Nephron (organoid): ENCODE results near the gene ARSJ.
A peak's percentile ranks its signal among the peaks of the same experiment; 100 is the strongest.

Experiments
- H3K27ac Mint-ChIP-seq, 3 experiments: 2 replicates each; pipeline ENCODE4 v1.8.0; 2020; ENCODE audit warnings: mixed read lengths in 3 of 3, mild to moderate bottlenecking in 2 of 3, moderate library complexity in 1 of 3
- H3K27me3 Mint-ChIP-seq: 2 replicates; pipeline ENCODE4 v1.8.0; 2021; ENCODE audit warnings: low read depth, mild to moderate bottlenecking, moderate library complexity, mixed read lengths
- H3K36me3 Mint-ChIP-seq: 2 replicates; pipeline ENCODE4 v1.8.0; 2020; ENCODE audit warnings: low read depth, mixed read lengths
- H3K4me1 Mint-ChIP-seq: 2 replicates; pipeline ENCODE4 v1.8.0; 2020; ENCODE audit warnings: mixed read lengths
- H3K4me3 Mint-ChIP-seq, 3 experiments: 2 replicates each; pipeline ENCODE4 v1.8.0; 2020; ENCODE audit warnings: mild to moderate bottlenecking in 3 of 3, mixed read lengths in 3 of 3, moderate library complexity in 2 of 3
- H3K9me3 Mint-ChIP-seq: 2 replicates; pipeline ENCODE4 v1.8.0; 2020; ENCODE audit warnings: mixed read lengths
- CTCF ChIP-seq, 3 experiments: fragments of 200-600 bp; sonication (generic); IDR thresholded peaks; one replicate each; pipeline ENCODE4 v1.5.0; 2021; ENCODE audit warnings: antibody characterized with exemption in 3 of 3; ENCODE audit not compliant: unreplicated experiment in 3 of 3

Gene ARSJ

GRCh38 chr4:113899271-113900070, 80.0 kb downstream of the ARSJ start:
- Mint-ChIP-seq H3K27me3 (no peaks in the 10 kb centered on the region), H3K9me3 (peaks cover 2% of the 10 kb centered on the region), H3K4me3 (no peak overlapping the region), H3K27ac (no peak overlapping the region), H3K36me3 (peaks cover 3% of the 10 kb centered on the region), H3K4me1 (no peaks in the 10 kb centered on the region)
- no peak for TF ChIP-seq CTCF (IDR thresholded peaks at IDR 0.05; ENCODE audit: unreplicated experiment in 3 of 3)

GRCh38 chr4:113893546-113893945, 85.9 kb downstream of the ARSJ start:
- Mint-ChIP-seq H3K27me3 (no peaks in the 10 kb centered on the region), H3K36me3 (peaks cover 3% of the 10 kb centered on the region), H3K9me3 (peaks cover 2% of the 10 kb centered on the region), H3K4me1 (no peaks in the 10 kb centered on the region), H3K27ac (no peak overlapping the region), H3K4me3 (no peak overlapping the region)
- peak in 1 of 3 experiments; percentile 12 for TF ChIP-seq CTCF (IDR thresholded peaks at IDR 0.05; ENCODE audit: unreplicated experiment in 3 of 3)

GRCh38 chr4:113888006-113888405, 91.4 kb downstream of the ARSJ start:
- H3K9me3 Mint-ChIP-seq = no peaks in the 10 kb centered on the region
- no peak for TF ChIP-seq CTCF (IDR thresholded peaks at IDR 0.05; ENCODE audit: unreplicated experiment in 3 of 3)
- no peak overlapping the region for H3K27ac Mint-ChIP-seq

DNA sequence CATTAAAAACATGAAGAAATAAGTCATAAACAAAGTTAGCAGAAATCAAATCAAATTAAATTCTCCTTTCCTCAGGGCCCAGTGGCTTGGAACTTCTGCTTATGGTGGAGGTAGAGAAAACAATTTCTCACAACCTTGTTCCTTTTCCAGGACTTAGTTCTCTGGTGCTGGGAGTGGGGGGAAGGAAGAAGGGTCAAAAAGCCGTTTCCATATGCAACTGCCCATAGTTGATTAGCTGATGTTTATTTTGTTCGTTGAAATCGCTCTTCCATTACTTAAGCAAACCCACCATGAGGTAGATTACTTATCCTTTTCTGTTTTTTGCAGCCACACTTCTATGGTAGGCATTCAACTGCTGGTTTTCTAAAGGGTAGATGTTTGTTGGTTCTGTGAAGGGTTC, 94.2 kb downstream of the ARSJ start:
- Mint-ChIP-seq H3K4me3 (no peak overlapping the region), H3K9me3 (no peaks in the 10 kb centered on the region), H3K4me1 (no peaks in the 10 kb centered on the region), H3K27ac (no peak overlapping the region), H3K27me3 (no peaks in the 10 kb centered on the region), H3K36me3 (peaks cover 4% of the 10 kb centered on the region)
- no peak for TF ChIP-seq CTCF (IDR thresholded peaks at IDR 0.05; ENCODE audit: unreplicated experiment in 3 of 3)

More at GRCh38 chr4:113888006-113888405, 91.4 kb downstream of the ARSJ start:
- no peaks in the 10 kb centered on the region for H3K4me1 Mint-ChIP-seq
- no peaks in the 10 kb centered on the region for H3K27me3 Mint-ChIP-seq
- H3K36me3 Mint-ChIP-seq = peaks cover 4% of the 10 kb centered on the region
- H3K4me3 Mint-ChIP-seq = no peak overlapping the region

GRCh38 chr4:113884655-113885054, 94.8 kb downstream of the ARSJ start:
- Mint-ChIP-seq H3K27me3 (no peaks in the 10 kb centered on the region), H3K4me1 (no peaks in the 10 kb centered on the region), H3K36me3 (peaks cover 4% of the 10 kb centered on the region), H3K27ac (no peak overlapping the region), H3K4me3 (no peak overlapping the region), H3K9me3 (no peaks in the 10 kb centered on the region)
- TF ChIP-seq CTCF (IDR thresholded peaks at IDR 0.05; ENCODE audit: unreplicated experiment in 3 of 3) = no peak

- no peaks in the 10 kb centered on the region for H3K27me3 Mint-ChIP-seq
- H3K4me1 Mint-ChIP-seq = peaks cover 8% of the 10 kb centered on the region
- H3K27ac Mint-ChIP-seq = no peak overlapping the region
- no peak for TF ChIP-seq CTCF (IDR thresholded peaks at IDR 0.05; ENCODE audit: unreplicated experiment in 3 of 3)
- no peak overlapping the region for H3K4me3 Mint-ChIP-seq
- H3K36me3 Mint-ChIP-seq = peaks cover 4% of the 10 kb centered on the region
- H3K9me3 Mint-ChIP-seq = no peaks in the 10 kb centered on the region
These were observed 96.8 kb downstream of the ARSJ start for GRCh38 chr4:113882668-113883067.
